Adipose tissue (tissue), 3 donors: Measurements from ENCODE around the gene EDN3. TPM values are rescaled to one million over a fixed set of nuclear protein-coding genes. Genes with fewer than 3 reads are reported as not detected.
"Not testable (repeated sequence)": the region's sequence is repeated elsewhere in the genome, so short reads cannot be mapped to it uniquely, and the experiment has no call there.

Source experiments
- H3K27ac ChIP-seq: one replicate; pipeline ENCODE4 v1.5.1; 2013; ENCODE audit warnings: low read depth, low read length
- WGBS, 3 donors: extraction: QIAGEN DNeasy Blood & Tissue Kit; methylation state at CpG; one replicate each; pipeline ENCODE4 v1.1.7; 2013; 5-methylcytosine and 5-hydroxymethylcytosine counted together
- polyA plus RNA-seq, 3 donors: library from polyadenylated mRNA; stranded (reverse); fragments of 200-250 nt; gene quantifications; one replicate each; pipeline ENCODE4 v1.2.3, GENCODE V29; 2013
- donor health status: healthy with polysubstance abuse.
- donor health status: Bipolar disorder and iron deficiency.
- donor health status: healthy.

Gene EDN3
- polyA plus RNA-seq, 3 donors, result 0.07 to 7.9 TPM; not detected in 1

- 69 to 87% (median 75%) methylated on average over 4 of the region's 4 CpGs for WGBS, 3 donors
- H3K27ac ChIP-seq, result no peak overlapping the region
Measured at GRCh38 chr20:59352541-59352940, 52.1 kb downstream of the EDN3 start.

DNA sequence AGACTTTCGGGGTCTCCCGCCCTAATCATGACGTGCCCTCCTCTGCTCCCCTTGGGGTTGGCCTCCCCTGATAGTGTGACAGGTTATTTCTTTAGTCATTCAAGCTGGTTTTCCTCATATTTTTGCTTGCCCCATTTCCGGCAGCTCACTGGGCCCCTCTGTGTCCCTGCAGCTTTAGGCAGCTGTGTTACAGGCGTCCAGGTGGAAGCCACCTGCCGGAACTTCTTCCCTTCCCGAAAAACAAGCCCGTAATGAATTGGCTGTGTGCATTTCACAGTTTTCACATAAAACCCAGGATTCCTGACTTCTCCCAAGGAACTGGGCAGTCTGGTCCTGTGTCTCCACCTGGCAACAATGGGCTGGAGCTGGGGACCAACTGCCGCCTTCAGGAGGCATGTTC lies 52.6 kb downstream of the EDN3 start:
- 69 to 91% (median 88%) methylated on average over 9 of the region's 9 CpGs for WGBS, 3 donors
- no peak overlapping the region for H3K27ac ChIP-seq

- WGBS, 3 donors, result 58 to 92% (median 88%) methylated on average over 6 of the region's 6 CpGs
- no peak overlapping the region for H3K27ac ChIP-seq
Measured at GRCh38 chr20:59354460-59354859, 54.0 kb downstream of the EDN3 start.

- no peak overlapping the region for H3K27ac ChIP-seq
- WGBS, 3 donors, result 63 to 86% (median 63%) methylated on average over 2 of the region's 2 CpGs
Measured at GRCh38 chr20:59355242-59355641, 54.8 kb downstream of the EDN3 start.

- WGBS, 3 donors, result 38 to 61% (median 55%) methylated on average over 4 of the region's 4 CpGs
- H3K27ac ChIP-seq, result no peak overlapping the region
Measured at GRCh38 chr20:59356662-59357165, 56.3 kb downstream of the EDN3 start.

- WGBS, 3 donors, result 74 to 88% (median 82%) methylated on average over 4 to 5 of the region's 9 CpGs
- H3K27ac ChIP-seq, result not testable (repeated sequence)
Measured at GRCh38 chr20:59358793-59359192, 58.4 kb downstream of the EDN3 start.

- 30 to 70% (median 64%) methylated on average over 15 of the region's 15 CpGs for WGBS, 3 donors
Measured at GRCh38 chr20:59359906-59360725, 59.7 kb downstream of the EDN3 start.

GRCh38 chr20:59360934-59361333 lies 60.5 kb downstream of the EDN3 start:
- no peak overlapping the region for H3K27ac ChIP-seq
- 88 to 92% (median 91%) methylated on average over 4 of the region's 4 CpGs for WGBS, 3 donors

More at GRCh38 chr20:59359906-59360725, 59.7 kb downstream of the EDN3 start:
- no peak overlapping the region for H3K27ac ChIP-seq

DNA sequence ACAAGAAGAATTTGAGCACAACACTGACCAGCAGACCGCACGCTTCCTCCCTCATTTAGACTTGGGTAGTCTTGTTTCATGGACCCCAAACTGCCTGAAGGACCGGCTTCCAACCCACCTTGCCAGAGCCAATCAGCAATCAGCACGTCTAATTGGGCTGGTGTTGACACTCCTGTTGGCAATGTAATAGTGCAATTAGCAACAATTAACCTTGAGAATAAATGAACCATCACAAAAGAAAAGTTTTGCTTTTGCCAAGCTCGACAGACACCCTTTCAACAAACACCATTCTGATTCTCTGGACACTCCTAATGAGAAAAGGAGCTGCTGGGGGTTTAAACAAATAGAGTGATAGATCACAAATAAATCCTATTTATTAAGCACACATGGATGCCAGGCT lies 61.0 kb downstream of the EDN3 start:
- 57 to 83% (median 77%) methylated on average over 5 of the region's 5 CpGs for WGBS, 3 donors
- no peak overlapping the region for H3K27ac ChIP-seq

DNA sequence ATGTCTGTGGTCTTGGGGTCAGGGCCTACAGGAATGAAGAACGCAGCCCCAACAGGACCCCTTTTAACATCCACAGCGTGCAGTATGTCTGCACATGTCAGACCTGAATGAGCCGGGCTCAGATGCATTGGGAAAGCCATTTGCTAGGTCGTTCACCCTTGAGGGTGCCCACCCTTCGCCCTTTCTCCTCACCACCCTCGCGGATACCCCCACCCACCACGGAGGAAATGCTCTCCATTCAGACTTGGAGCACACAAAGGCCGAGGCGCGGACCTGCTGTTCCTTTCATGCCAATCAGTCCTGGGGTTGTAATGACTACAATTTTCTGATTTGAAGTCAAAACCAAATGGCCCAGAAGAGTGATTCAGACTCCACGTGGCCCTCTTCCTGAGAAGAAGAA lies 62.7 kb downstream of the EDN3 start:
- 66 to 75% (median 74%) methylated on average over 12 of the region's 12 CpGs for WGBS, 3 donors
- no peak overlapping the region for H3K27ac ChIP-seq

DNA sequence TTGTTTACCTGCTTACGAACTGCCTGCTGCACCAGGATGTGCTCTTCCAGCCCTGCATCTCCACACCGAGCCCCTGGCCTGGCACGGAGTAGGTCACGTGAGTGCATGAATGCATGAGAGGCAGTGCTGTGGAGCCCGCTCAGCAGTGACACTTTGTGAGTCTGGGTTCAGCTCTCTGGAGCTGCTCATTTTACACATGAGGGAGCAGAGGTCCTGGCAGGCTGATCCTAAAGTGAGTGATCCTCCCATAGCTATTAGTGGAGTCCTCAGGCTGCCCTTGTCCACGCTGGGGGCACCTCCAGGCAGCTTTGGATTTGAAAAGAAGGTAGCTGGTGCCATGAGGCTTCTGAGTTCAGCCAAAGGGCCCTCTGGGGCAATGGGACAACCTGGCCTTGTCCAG lies 64.2 kb downstream of the EDN3 start:
- 77 to 88% (median 83%) methylated on average over 6 of the region's 6 CpGs for WGBS, 3 donors
- no peak overlapping the region for H3K27ac ChIP-seq

GRCh38 chr20:59365611-59366285 lies 65.3 kb downstream of the EDN3 start:
- H3K27ac ChIP-seq, result no peak overlapping the region
- WGBS, 3 donors, result 82 to 88% (median 82%) methylated on average over 24 of the region's 24 CpGs

DNA sequence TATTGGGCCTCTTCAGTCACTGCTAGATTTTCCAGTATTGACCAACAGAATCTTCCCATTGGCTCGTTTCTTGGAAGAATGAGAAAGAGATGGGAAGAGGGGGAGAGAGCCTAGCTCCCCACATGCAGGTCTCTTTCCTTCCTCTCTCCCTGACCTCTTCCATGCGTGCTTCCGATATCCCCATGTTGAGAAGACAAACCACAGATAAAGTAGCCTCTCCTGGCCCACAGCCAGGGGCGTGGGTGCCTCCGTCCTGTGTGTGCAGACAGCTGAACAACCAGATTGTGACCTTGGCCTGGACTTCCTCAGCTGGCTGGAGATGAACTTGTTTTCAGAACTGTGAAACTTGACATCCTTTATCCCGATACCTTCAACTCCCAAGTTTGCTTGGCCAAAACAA lies 71.0 kb downstream of the EDN3 start:
- WGBS, 3 donors, result 55 to 66% (median 57%) methylated on average over 6 of the region's 6 CpGs

GRCh38 chr20:59374261-59374660 lies 73.8 kb downstream of the EDN3 start:
- 55 to 73% (median 57%) methylated on average over 1 of the region's 1 CpG for WGBS, 3 donors
- no peak overlapping the region for H3K27ac ChIP-seq

More for the DNA sequence above, 71.0 kb downstream of the EDN3 start:
- H3K27ac ChIP-seq, result no peak overlapping the region

GRCh38 chr20:59375541-59375940 lies 75.1 kb downstream of the EDN3 start:
- H3K27ac ChIP-seq, result no peak overlapping the region
- WGBS, 3 donors, result 73 to 80% (median 80%) methylated on average over 3 of the region's 3 CpGs

Other genes with a start within 250 kb of the EDN3 start
- under 1 TPM; 0.18 to 0.24 (median 0.22) TPM for gene ZNF831, start 136.8 kb upstream of the EDN3 start, polyA plus RNA-seq